Hepatocyte (in vitro differentiated cells): ENCODE measurements around the gene DCC. TPM values are rescaled to one million over a fixed set of nuclear protein-coding genes. Genes with fewer than 3 reads are reported as not detected.

Experiments
- DNase-seq: peaks from one replicate; pipeline ENCODE4 v3.0.0-alpha.2; 2016; ENCODE audit warnings: low spot score
- H2AFZ ChIP-seq: fragments of 200-600 bp; sonication (generic); 2 replicates; pipeline ENCODE4 v1.6.0; 2016; ENCODE audit warnings: antibody characterized with exemption, mild to moderate bottlenecking
- H3K27ac ChIP-seq: fragments of 200-600 bp; sonication (generic); 2 replicates; pipeline ENCODE4 v1.5.1; 2016; ENCODE audit warnings: mild to moderate bottlenecking
- H3K27me3 ChIP-seq: fragments of 200-600 bp; sonication (generic); 2 replicates; pipeline ENCODE4 v1.6.1; 2016
- H3K36me3 ChIP-seq: fragments of 200-600 bp; sonication (generic); replicated peaks from 2 replicates; pipeline ENCODE4 v1.5.1; 2016; ENCODE audit warnings: low read depth; ENCODE audit not compliant: insufficient read depth
- H3K4me1 ChIP-seq: fragments of 200-600 bp; sonication (generic); 2 replicates; pipeline ENCODE4 v1.5.1; 2016; ENCODE audit warnings: mild to moderate bottlenecking, moderate library complexity; ENCODE audit not compliant: insufficient read depth
- H3K4me2 ChIP-seq: fragments of 200-600 bp; sonication (generic); 2 replicates; pipeline ENCODE4 v1.6.0; 2016
- H3K4me3 ChIP-seq: fragments of 200-600 bp; sonication (generic); 2 replicates; pipeline ENCODE4 v1.5.1; 2016; ENCODE audit warnings: mild to moderate bottlenecking
- H3K79me2 ChIP-seq: fragments of 200-600 bp; sonication (generic); 2 replicates; pipeline ENCODE4 v1.6.0; 2017; ENCODE audit warnings: mild to moderate bottlenecking
- H3K9me2 ChIP-seq: fragments of 200-600 bp; sonication (generic); replicated peaks from 2 replicates; pipeline ENCODE4 v1.6.0; 2017; ENCODE audit warnings: mild to moderate bottlenecking; ENCODE audit not compliant: insufficient read depth
- H3K9me3 ChIP-seq: fragments of 200-600 bp; sonication (generic); 2 replicates; pipeline ENCODE4 v1.5.1; 2016; ENCODE audit warnings: low read depth, mild to moderate bottlenecking
- H4K20me1 ChIP-seq: fragments of 200-600 bp; sonication (generic); 2 replicates; pipeline ENCODE4 v1.6.0; 2016; ENCODE audit warnings: mild to moderate bottlenecking; ENCODE audit not compliant: insufficient read depth, poor library complexity, severe bottlenecking
- EZH2 ChIP-seq: fragments of 200-600 bp; sonication (generic); IDR thresholded peaks from 2 replicates; pipeline ENCODE4 v1.6.1; 2016; ENCODE audit warnings: antibody characterized with exemption, mild to moderate bottlenecking, borderline replicate concordance
- EZH2phosphoT487 ChIP-seq: fragments of 200-600 bp; sonication (generic); IDR thresholded peaks from one replicate; pipeline ENCODE4 v1.6.1; 2018; ENCODE audit warnings: antibody characterized with exemption, mild to moderate bottlenecking, low read depth, moderate library complexity; ENCODE audit not compliant: unreplicated experiment, severe bottlenecking
- WGBS: methylation state at CpG from one replicate; pipeline ENCODE4 v1.1.6; 2016; ENCODE audit warnings: low lambda C conversion rate; ENCODE audit errors: missing lambda C conversion rate; 5-methylcytosine and 5-hydroxymethylcytosine counted together
- polyA plus RNA-seq: library from polyadenylated mRNA; unstranded; fragments of >200 nt; fragmentation: Nextera tagmentation; extraction: Ambion mirVana; gene quantifications from 2 replicates; pipeline ENCODE4 v1.2.1, GENCODE V29; 2016
- total RNA-seq: library from RNA; depleted of rRNA; stranded (reverse); fragments of >200 nt; gene quantifications from 2 replicates; pipeline ENCODE4 v1.2.3, GENCODE V29; 2014
- TF ChIP-seq, protein P1 (sequence below): fragments of 200-600 bp; sonication (generic); IDR thresholded peaks from 2 replicates; pipeline ENCODE4 v1.5.1; 2016; ENCODE audit warnings: antibody characterized with exemption, mild to moderate bottlenecking; ENCODE audit not compliant: poor library complexity

The DCC gene
- total and polyA plus RNA-seq, 2 experiments from 2014 or later = 1.0 to 3.5 TPM

DNA sequence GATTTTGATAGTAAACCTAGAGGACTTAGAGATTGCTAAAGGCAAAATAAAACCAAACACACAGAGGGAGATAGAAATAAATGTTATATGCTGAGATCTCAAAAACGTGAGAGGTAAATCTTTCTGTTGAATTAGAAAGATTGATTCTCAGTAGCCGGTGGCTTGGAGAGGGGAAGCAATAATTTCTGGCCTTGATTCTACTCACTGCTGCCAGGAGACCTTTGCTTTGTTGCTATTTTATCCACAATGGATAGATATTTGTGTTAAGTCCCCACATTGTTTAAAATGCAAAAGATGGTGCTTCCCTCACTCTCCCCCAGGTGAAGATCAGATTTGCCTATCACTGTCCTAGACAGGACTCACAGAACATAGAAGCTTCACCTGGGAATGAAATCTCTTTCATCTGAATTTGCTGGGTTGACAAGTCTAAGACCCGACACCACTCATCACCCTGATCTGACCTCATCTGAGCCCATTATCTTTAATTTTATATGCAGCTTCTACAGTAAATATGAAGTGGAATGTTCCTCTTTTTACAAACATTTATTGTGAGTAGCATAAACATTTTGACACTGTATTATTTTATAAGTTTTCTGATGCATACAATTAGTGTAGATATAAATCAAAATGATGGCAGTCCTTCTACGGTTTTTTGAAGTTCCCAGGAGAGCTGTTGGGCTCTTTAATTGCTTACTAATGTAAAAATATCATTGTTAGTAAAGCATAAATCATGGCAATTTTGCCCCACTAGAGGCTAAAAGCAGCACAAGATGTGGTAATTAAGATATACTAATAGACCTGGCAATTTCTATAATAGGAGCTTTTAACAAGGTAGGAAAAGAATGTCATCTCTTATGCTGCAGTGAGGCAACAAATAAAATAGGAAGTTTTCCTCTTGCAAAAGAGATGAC, 149.7 kb downstream of the DCC start:
- TF ChIP-seq EZH2phosphoT487 (no peak), EZH2 (no peak)
- TF ChIP-seq, protein P1, sequence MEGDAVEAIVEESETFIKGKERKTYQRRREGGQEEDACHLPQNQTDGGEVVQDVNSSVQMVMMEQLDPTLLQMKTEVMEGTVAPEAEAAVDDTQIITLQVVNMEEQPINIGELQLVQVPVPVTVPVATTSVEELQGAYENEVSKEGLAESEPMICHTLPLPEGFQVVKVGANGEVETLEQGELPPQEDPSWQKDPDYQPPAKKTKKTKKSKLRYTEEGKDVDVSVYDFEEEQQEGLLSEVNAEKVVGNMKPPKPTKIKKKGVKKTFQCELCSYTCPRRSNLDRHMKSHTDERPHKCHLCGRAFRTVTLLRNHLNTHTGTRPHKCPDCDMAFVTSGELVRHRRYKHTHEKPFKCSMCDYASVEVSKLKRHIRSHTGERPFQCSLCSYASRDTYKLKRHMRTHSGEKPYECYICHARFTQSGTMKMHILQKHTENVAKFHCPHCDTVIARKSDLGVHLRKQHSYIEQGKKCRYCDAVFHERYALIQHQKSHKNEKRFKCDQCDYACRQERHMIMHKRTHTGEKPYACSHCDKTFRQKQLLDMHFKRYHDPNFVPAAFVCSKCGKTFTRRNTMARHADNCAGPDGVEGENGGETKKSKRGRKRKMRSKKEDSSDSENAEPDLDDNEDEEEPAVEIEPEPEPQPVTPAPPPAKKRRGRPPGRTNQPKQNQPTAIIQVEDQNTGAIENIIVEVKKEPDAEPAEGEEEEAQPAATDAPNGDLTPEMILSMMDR = no peak
- H3K27ac ChIP-seq = no peak overlapping the region
- 73% methylated on average over 4 of the region's 4 CpGs for WGBS
- H3K9me3 ChIP-seq = no peaks in the 10 kb centered on the region
- no peaks in the 10 kb centered on the region for H3K79me2 ChIP-seq
- no peaks in the 10 kb centered on the region for H3K36me3 ChIP-seq
- peaks cover 16% of the 10 kb centered on the region for H3K27me3 ChIP-seq
- H3K4me3 ChIP-seq = no peak overlapping the region
- H4K20me1 ChIP-seq = no peaks in the 10 kb centered on the region
- DNase-seq = no peak
- no peak overlapping the region for H2AFZ ChIP-seq
- no peak overlapping the region for H3K4me2 ChIP-seq
- H3K4me1 ChIP-seq = no peaks in the 10 kb centered on the region
- H3K9me2 ChIP-seq = no peaks in the 10 kb centered on the region

DNA sequence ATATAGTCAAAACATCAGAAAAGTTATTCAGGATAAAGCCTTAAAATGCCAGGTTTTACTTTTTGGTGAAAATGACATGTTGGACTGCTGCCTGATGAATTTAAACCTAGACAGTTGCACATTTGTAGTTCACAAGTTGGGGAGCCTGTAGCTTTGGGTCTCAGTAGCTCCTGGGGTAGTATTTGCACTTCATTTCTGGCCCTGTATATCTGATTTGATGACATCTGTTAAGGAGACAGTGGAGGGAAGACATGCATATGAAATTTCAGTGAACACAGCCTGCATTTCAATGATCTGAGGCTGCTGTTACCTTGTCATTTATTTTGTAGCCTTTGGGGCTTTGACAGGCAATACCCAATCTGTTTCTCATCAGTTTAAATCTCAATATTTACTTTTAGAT, 156.4 kb downstream of the DCC start:
- Histone ChIP-seq H3K36me3 (no peaks in the 10 kb centered on the region), H2AFZ (no peak overlapping the region), H3K4me2 (no peak overlapping the region), H4K20me1 (no peaks in the 10 kb centered on the region), H3K4me1 (peaks cover 5% of the 10 kb centered on the region), H3K27ac (no peak overlapping the region), H3K9me3 (no peaks in the 10 kb centered on the region), H3K27me3 (no peaks in the 10 kb centered on the region), H3K4me3 (no peak overlapping the region), H3K9me2 (no peaks in the 10 kb centered on the region), H3K79me2 (no peaks in the 10 kb centered on the region)
- no peak for TF ChIP-seq EZH2
- TF ChIP-seq, protein P1 = no peak
- TF ChIP-seq EZH2phosphoT487 = no peak
- no peak for DNase-seq

DNA sequence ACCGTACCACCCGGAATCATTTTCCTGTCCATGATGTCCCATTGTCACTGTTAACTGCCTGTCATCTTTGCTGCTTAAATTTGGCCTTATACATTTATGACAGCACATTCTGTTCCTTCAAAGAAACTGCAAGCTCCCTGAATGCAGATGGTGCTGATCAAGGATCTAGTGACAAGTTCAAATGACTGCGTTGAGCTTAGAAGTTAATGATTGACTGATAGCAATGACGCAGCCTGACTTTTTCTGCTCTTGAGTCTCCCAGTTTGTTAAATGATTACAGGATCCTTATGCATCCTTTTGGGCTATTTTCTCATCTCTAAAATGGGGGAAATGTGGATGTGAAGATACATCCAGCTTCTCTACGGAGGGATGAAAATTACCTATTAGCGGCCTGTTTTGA, 159.0 kb downstream of the DCC start:
- H3K36me3 ChIP-seq = no peaks in the 10 kb centered on the region
- H3K27me3 ChIP-seq = no peaks in the 10 kb centered on the region
- no peaks in the 10 kb centered on the region for H4K20me1 ChIP-seq
- peaks cover 5% of the 10 kb centered on the region for H3K4me1 ChIP-seq
- H3K4me3 ChIP-seq = no peak overlapping the region
- H3K79me2 ChIP-seq = no peaks in the 10 kb centered on the region
- no peaks in the 10 kb centered on the region for H3K9me3 ChIP-seq
- no peak overlapping the region for H2AFZ ChIP-seq
- 63% methylated on average over 6 of the region's 6 CpGs for WGBS
- H3K9me2 ChIP-seq = no peaks in the 10 kb centered on the region
- TF ChIP-seq, protein P1 = no peak
- TF ChIP-seq EZH2 (no peak), EZH2phosphoT487 (no peak)
- DNase-seq = peak; percentile 57
- H3K4me2 ChIP-seq = peak overlapping the region; percentile 8
- peak overlapping the region; percentile 75 for H3K27ac ChIP-seq
